DMS 273 (cell line): ENCODE results near the gene TMC8.
A peak's percentile ranks its signal among the peaks of the same experiment; 100 is the strongest.

Experiments
- DNase-seq: peaks from one replicate; lab custom pipeline; 2025; ENCODE audit not compliant: unreplicated experiment; lab: John Stamatoyannopoulos, UW

Gene TMC8

DNA sequence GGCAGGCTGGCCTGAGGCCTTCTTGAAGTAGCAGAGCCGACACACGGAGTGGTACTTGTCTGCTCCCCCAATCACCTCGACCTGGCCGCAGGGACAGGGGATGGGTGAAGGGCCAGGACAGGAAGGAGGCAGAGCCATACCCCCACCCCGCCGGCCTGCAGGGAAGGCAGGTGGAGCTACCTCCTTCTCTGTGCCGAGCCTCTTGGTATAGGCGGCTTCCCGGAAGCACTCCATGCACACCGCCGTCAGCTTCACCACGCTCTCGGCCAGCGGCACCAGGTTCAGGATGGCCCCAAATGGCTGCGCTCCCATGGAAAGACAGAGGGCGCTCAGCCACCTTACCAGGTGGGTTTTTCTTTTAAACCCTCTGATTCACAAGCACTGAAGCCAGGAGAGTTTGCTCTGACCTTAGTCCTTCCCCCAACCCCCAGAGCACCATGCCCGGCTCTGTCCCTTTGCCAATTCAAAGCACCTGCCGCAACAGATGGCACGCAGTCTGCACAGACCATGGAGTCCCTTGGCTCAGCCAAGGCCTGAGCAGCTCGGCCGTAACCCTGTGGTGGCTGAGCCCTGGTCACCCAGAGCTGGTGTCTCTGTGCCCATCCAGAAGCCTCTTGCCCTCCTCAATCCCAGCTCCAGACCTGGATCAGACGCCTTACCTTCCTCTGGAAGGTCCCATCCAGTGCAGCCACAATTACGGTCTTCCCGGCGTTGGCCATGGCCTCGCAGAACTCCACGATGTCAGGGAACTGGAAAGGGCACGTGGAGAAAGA, 44.5 kb downstream of the TMC8 start:
- peak; percentile 96 for DNase-seq

DNA sequence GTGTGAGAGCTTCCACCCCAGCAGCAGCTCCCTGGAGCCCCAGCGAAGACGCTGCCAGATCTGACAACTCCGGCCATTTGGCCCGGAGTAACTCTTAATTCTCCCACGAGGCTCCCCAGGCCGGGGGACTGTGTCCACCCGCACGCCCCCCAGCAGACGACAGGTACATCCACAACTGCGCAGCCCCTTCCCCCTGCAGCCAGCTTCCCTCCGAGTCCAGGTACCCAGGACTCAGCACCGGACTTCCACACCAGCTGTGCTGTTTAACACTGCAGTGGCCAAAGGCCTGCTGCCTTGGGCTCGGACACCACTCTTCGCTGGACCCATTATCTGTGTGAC, 45.0 kb downstream of the TMC8 start:
- no peak for DNase-seq

DNA sequence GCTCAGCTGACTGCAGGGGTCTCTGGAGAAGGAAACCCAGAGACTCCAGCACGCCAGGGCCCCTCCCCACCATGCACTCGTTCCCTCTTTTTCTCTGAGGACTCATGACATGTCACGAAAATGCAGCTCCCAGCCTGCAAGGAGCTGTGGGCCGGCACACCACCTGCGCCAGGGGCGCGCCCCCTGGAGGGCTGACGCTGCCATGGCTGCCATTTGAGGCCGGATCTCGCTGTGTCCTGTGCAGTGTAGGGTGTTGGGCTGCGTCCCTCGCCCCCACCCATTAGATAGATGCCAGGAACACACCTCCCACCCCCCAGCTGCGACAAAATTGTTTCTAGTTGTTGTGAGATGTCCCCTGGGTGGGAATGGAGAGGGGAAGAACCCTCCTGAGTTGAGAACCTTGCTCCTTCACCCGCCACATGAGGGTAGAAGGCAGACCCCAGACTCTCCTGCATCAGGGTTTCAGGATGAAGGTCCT, 46.0 kb downstream of the TMC8 start:
- peak; percentile 89 for DNase-seq

DNA sequence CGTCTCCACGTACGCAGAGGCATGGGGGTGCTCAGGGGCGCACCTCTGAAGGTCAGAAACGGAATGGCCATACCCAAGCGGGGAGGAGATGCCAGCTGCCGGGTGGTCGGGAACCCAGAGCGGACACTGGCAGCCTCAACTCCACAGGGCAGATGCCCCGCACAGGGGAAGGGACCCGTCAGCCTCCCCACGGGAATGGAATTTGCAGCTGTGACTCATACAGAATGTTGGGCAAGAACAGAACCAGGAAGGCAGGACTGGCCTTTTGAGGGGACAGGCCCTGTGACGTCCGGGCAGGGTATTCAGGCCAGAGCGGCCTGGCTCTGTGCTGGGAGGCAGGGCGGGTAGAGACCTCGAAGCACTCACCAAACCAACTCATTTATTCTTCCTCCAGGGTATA, 48.8 kb downstream of the TMC8 start:
- no peak for DNase-seq

DNA sequence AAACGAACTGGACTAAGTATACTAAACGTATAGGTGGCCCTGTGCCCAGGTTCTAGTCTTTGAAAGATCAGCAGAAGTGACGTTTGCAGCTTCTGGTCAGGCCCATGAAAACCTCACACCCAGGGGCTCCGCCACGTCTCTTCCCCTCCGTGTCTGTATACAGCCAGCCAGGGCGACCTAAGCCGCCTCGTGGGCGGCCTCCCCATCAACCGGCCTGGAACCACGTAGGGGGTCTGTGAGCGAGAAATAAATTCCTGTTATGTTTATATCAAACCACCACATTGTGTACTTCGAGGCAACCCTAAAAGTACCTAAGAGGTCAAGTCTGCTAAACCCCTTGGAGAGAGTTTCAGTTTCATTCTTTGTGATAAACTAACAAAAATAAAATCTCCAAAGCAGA, 49.5 kb downstream of the TMC8 start:
- no peak for DNase-seq

DNA sequence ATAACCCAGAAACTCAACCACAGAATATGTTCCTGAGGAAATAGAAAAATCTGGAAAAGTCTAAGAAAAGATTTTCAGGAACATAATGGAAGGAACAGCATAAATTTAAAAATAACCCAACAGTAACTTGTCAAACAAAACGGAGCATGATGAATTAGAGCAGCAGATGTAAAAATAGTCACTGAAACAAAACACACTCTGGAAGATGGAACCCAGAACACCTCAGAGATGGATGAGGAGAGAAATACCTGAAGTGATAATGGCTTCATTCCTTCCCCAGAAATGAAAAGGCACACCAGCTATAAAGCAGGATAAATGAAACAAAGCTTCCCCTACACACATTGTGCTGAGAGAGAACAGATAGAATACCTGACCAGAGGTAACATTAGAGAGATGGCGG, 49.9 kb downstream of the TMC8 start:
- DNase-seq, result no peak

DNA sequence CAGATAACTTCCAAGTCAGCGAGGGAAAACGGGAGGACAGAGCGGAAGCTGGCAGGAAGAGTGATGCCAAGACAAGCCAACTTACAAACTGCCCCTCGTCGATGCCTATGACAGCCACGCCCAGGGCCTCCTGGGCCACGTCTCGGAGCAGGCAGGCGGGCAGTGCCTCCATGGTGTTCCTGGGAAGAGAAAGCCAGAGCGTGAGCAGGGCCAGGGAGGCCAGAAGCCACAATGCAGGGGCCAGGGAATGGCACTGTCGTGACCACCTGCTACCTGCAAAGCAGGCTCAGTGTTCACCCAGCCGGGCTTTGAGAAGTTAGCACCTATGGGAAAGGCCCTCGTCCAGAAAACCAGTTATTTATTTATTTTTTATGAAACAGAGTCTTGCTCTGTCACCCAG, 51.9 kb downstream of the TMC8 start:
- no peak for DNase-seq

DNA sequence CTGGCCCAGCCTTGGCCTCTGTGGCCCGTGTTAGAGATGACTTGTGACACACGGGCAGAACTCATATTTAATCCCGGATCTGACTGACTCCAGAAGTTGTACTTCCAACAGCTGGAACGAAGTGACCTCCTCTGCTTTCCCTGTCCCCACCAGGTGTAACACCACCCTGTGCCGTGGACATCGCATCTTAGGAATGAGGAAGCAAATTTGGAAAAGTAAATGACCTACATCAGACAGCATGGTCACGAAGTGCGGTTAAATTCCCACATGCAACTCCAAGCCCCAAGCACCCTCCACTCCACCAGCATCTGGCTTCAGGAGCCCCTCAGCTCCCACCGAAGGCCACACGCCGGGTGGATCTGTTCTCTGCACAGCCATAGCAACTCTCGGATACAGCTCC, 53.3 kb downstream of the TMC8 start:
- DNase-seq, result no peak

DNA sequence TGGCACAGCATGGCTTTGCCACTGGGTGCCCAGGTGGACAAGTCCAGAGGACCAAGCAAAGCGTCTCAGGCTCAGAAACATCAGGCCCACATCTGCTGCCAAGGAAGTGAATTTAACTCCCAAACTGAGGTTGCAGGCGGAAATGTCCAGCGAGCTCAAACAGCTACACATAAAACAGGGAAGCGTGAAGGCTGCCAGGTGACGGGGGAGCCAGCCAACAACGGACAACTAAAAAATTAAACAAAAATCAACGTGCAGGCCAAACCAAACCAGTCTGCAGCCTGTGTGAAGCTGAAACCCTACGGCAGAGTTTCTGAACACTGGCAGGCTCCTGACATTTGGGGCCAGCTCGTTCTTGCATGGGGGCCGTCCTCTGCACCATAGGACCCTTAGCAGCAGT, 53.8 kb downstream of the TMC8 start:
- no peak for DNase-seq

DNA sequence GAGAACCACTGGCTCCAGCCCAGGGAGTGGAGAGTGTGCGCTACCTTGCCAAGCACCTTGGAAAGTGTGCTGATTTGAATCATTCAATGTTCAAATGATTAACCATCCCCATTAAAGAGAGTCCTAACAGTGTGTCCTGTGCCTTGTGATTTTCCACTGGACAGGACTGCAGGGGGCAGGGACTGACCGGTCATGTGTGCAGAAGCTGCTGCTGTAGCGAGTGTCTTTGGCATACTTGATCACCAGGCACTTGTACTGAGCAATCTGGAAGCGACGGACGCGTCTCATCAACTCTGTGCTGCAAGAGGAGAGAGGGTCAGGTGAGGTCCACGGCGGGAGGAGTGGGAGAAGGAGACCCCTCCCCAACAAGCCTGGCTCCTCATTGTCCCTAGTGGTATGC, 54.3 kb downstream of the TMC8 start:
- no peak for DNase-seq

DNA sequence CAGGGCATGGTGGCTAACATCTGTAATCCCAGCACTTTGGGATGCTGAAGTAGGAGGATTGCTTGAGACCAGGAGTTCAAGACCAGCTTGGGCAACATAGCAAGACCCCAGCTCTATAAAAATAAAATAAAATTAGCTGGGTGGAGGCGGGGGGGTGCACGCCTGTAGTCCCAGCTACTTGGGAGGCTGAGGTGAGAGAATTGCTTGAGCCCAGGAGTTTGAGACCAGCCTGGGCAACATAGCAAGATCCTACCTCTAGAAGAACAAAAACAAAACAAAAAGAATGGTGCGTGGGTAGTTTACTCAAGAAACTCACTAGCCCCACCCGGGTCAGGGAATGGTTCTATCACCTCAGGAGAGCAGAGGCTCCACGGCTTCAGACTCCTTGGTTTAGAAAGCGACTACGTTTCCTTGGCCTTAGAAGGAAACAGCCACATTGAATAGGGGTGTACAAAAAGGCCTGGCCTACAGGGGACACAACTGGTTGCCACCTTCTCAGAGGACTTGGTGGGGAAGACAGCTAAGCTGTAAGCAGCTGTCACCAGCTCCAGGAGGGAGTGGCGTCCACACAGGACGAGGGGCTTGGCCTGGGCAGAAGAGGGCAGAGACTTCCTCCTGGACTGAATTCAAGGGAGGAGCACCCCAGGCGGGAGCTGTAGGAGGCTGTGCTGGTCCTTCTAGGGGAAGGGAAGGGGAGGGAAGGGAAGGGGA, 55.6 kb downstream of the TMC8 start:
- DNase-seq, result peak; percentile 49

DNA sequence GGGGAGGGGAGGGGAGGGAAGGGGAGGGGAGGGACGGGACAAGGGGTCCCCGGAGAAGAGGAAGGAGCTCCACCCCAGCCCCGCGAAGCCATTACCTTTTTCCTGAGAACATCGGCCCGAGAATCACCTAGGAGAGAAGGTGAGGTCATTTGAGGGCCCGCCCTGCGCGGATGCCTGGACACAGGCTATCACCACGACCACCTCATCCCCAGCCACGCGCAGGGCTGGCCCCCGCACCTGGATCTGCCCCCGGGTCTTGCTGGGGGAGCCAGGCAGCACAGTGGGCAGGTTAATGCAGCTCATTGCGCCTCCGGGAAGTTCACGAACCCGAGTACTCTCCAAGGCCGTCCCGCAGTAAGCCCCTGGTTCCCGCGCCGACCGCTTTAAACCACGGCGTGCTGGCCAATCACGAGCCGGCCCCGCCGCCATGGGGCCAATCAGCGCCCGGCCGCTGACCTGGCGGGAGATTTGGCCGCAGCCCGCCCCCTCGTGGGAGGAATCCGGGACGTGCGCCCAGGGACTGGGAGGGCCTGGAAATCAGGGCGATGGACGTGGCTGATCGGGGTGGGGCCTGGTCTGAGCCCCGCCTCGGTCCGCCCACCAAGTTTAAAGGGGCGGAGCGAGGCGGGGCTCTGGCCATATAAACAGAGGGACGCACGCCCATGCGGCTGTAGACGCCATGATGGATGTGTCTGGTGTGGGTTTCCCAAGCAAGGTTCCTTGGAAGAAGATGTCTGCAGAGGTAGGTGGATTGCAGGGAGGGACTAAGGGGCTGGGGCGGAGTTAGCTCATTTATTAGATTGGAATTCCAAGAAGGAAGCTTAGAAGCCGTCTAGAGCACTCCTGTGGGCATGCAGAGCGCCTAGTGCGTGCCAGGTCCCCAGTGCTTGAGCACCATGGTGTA, 56.4 kb downstream of the TMC8 start, which contains the start of the genes AFMID and TK1:
Gene AFMID, plus strand, starts transcription at position 671 of the 904 bp plus-strand sequence. Its CDS starts 9 bp downstream, at position 680.
Gene TK1, minus strand, starts transcription at position 361 of the 904 bp plus-strand sequence. Its CDS starts 58 bp downstream, at position 303.
- DNase-seq, result peak; percentile 99
